Body of pancreas (tissue), 4 donors: ENCODE results near the gene CLEC17A. TPM values are rescaled to one million over a fixed set of nuclear protein-coding genes. Genes with fewer than 3 reads are reported as not detected.
"Not testable (repeated sequence)": the region's sequence is repeated elsewhere in the genome, so short reads cannot be mapped to it uniquely, and the experiment has no call there.

Experiments used
- ATAC-seq: fragments of 150-250 bp; one replicate; pipeline ENCODE4 v1.9.1; 2016
- DNase-seq, 4 donors: peaks; one replicate each; pipeline ENCODE4 v3.0.0-alpha.2; 2019
- H3K27ac ChIP-seq, 4 donors: fragments of 200-600 bp; sonication (generic); 1 replicate in 3 of 4; 2 replicates in 1 of 4; pipeline versions ENCODE4 v1.5.1 to v1.6.1; 2016 to 2019; ENCODE audit warnings: mild to moderate bottlenecking in 1 of 4, mixed read lengths in 1 of 4, moderate library complexity in 1 of 4
- H3K27me3 ChIP-seq, 2 donors: fragments of 200-600 bp; sonication (generic); one replicate each; pipeline ENCODE4 v1.6.0; 2016; ENCODE audit warnings: mild to moderate bottlenecking in 1 of 2
- H3K36me3 ChIP-seq, 2 donors: fragments of 200-600 bp; sonication (generic); replicated peaks in 1 of 2; 2 replicates each; pipeline ENCODE4 v1.5.1; 2016; ENCODE audit warnings: low read depth in 2 of 2; ENCODE audit not compliant: insufficient read depth in 1 of 2
- H3K4me1 ChIP-seq: fragments of 200-600 bp; sonication (generic); one replicate; pipeline ENCODE4 v1.6.0; 2016
- H3K4me3 ChIP-seq, 2 donors: fragments of 200-600 bp; sonication (generic); 1 replicate in 1 of 2; 2 replicates in 1 of 2; pipeline ENCODE4 v1.5.1; 2016 to 2019
- H3K9me3 ChIP-seq, 3 donors: fragments of 200-600 bp; sonication (generic); 1 replicate in 2 of 3; 2 replicates in 1 of 3; pipeline ENCODE4 v1.5.1; 2016
- CTCF ChIP-seq, 7 experiments: fragments of 450-650 bp in 4 of 7; fragments of 200-600 bp in 3 of 7; sonication (generic) in 3 of 7; IDR thresholded peaks; one replicate each; pipeline ENCODE4 v1.5.1; 2016 to 2019; ENCODE audit warnings: antibody characterized with exemption in 7 of 7
- POLR2A ChIP-seq, 3 donors: fragments of 450-650 bp; IDR thresholded peaks; one replicate each; pipeline ENCODE4 v1.6.1; 2016; ENCODE audit warnings: antibody characterized with exemption in 3 of 3, mild to moderate bottlenecking in 2 of 3
- WGBS, 2 donors: methylation state at CpG; one replicate each; pipeline ENCODE4 v1.1.5; 2017; 5-methylcytosine and 5-hydroxymethylcytosine counted together
- intact Hi-C: fragments of 100-400 bp; cut with DNase I; formaldehyde crosslinking; loops from one replicate; pipeline ENCODE4 v1.15.1; 2023
- total RNA-seq, 2 donors: library from RNA; depleted of rRNA; stranded (reverse); fragments of >200 nt; gene quantifications; one replicate each; pipeline ENCODE4 v1.1.0, GENCODE V29; 2016

The CLEC17A gene
- total RNA-seq, 2 donors from 2014 or later = not detected

- WGBS, 2 donors = 42 to 55% methylated on average over 5 to 6 of the region's 6 CpGs
- Histone ChIP-seq H3K9me3 (no peaks in the 10 kb centered on the region), H3K4me1 (peaks cover 6% of the 10 kb centered on the region), H3K4me3 (no peak overlapping the region), H3K27ac (no peak overlapping the region), H3K27me3 (no peaks in the 10 kb centered on the region), H3K36me3 (no peaks in the 10 kb centered on the region)
- intact Hi-C loops = no loop called here
- TF ChIP-seq POLR2A (IDR thresholded peaks at IDR 0.05) (no peak), CTCF (IDR thresholded peaks at IDR 0.05) (no peak)
- DNase-seq (no peak), ATAC-seq (no peak)
Observed at GRCh38 chr19:14577885-14578427, 4.9 kb upstream of the CLEC17A start.

- Histone ChIP-seq H3K4me1 (no peaks in the 10 kb centered on the region), H3K36me3 (no peaks in the 10 kb centered on the region), H3K4me3 (no peak overlapping the region), H3K27ac (no peak overlapping the region), H3K9me3 (no peaks in the 10 kb centered on the region), H3K27me3 (no peaks in the 10 kb centered on the region)
- ATAC-seq (no peak), DNase-seq (no peak)
- no peak for TF ChIP-seq CTCF (IDR thresholded peaks at IDR 0.05)
- TF ChIP-seq POLR2A (IDR thresholded peaks at IDR 0.05) = no peak
- WGBS, 2 donors = 42 to 45% methylated on average over 6 of the region's 6 CpGs
- intact Hi-C loops = no loop called here
Observed at GRCh38 chr19:14580623-14581237, 2.2 kb upstream of the CLEC17A start.

- H3K27ac ChIP-seq, intact Hi-C loops, H3K36me3 ChIP-seq, H3K4me3 ChIP-seq, ATAC-seq, H3K27me3 ChIP-seq, H3K9me3 ChIP-seq, DNase-seq, H3K4me1 ChIP-seq: not testable (repeated sequence)
- 66 to 71% methylated on average over 4 of the region's 5 CpGs for WGBS, 2 donors
Observed at GRCh38 chr19:14584372-14584771, 1.5 kb downstream of the CLEC17A start.

GRCh38 chr19:14585187-14585586 is 2.3 kb downstream of the CLEC17A start:
- H3K4me3 ChIP-seq, H3K27ac ChIP-seq, H3K36me3 ChIP-seq, intact Hi-C loops, H3K9me3 ChIP-seq, H3K4me1 ChIP-seq, ATAC-seq, DNase-seq, H3K27me3 ChIP-seq: not testable (repeated sequence)
- WGBS, 2 donors = 20 to 38% methylated on average over 2 to 3 of the region's 3 CpGs

- H3K36me3 ChIP-seq, H3K4me3 ChIP-seq, DNase-seq, ATAC-seq, H3K27ac ChIP-seq, H3K4me1 ChIP-seq, H3K9me3 ChIP-seq, intact Hi-C loops, H3K27me3 ChIP-seq: not testable (repeated sequence)
- WGBS, 2 donors = 39% methylated on average over 3 of the region's 4 CpGs; no CpG with 5 or more reads in 1 of the 2 donors
Observed at GRCh38 chr19:14589433-14589832, 6.5 kb downstream of the CLEC17A start.

- intact Hi-C loops = no loop called here
- TF ChIP-seq CTCF (IDR thresholded peaks at IDR 0.05) (no peak), POLR2A (IDR thresholded peaks at IDR 0.05) (no peak)
- Histone ChIP-seq H3K9me3 (no peaks in the 10 kb centered on the region), H3K27ac (no peak overlapping the region), H3K36me3 (no peaks in the 10 kb centered on the region), H3K4me1 (no peaks in the 10 kb centered on the region), H3K4me3 (no peak overlapping the region), H3K27me3 (no peaks in the 10 kb centered on the region)
- DNase-seq (no peak), ATAC-seq (no peak)
- 54 to 69% methylated on average over 3 of the region's 3 CpGs for WGBS, 2 donors
Observed at GRCh38 chr19:14595558-14595957, 12.7 kb downstream of the CLEC17A start.
